H9 (cell line): ENCODE measurements around the gene JARID2. TPM values are rescaled to one million over a fixed set of nuclear protein-coding genes. Genes with fewer than 3 reads are reported as not detected.

Experiments
- DNase-seq: peaks from one replicate; pipeline ENCODE4 v3.0.0-alpha.2; 2017
- H2AFZ ChIP-seq: one replicate; pipeline ENCODE4 v1.6.1; 2013; ENCODE audit warnings: mild to moderate bottlenecking, low read length, control low read depth, moderate library complexity
- H2AK5ac ChIP-seq: 2 replicates; pipeline ENCODE4 v1.6.1; 2013; ENCODE audit warnings: low read length, control low read depth, mixed read lengths; ENCODE audit not compliant: insufficient read length
- H2BK120ac ChIP-seq: one replicate; pipeline ENCODE4 v1.6.1; 2013; ENCODE audit warnings: low read depth, mild to moderate bottlenecking, low read length, control low read depth, inconsistent platforms; ENCODE audit not compliant: poor library complexity, severe bottlenecking
- H2BK12ac ChIP-seq: 2 replicates; pipeline ENCODE4 v1.6.1; 2013; ENCODE audit warnings: low read length, control low read depth, mixed read lengths, low read depth; ENCODE audit not compliant: insufficient read length
- H2BK15ac ChIP-seq: 2 replicates; pipeline ENCODE4 v1.6.1; 2013; ENCODE audit warnings: low read depth, low read length, control low read depth
- H2BK20ac ChIP-seq: one replicate; pipeline ENCODE4 v1.6.1; 2013; ENCODE audit warnings: low read depth, mild to moderate bottlenecking, low read length, control low read depth, inconsistent platforms; ENCODE audit not compliant: poor library complexity, severe bottlenecking
- H2BK5ac ChIP-seq: 2 replicates; pipeline ENCODE4 v1.6.1; 2013; ENCODE audit warnings: low read length, control low read depth, mixed read lengths; ENCODE audit not compliant: insufficient read length
- H3K14ac ChIP-seq: 2 replicates; pipeline ENCODE4 v1.6.1; 2013; ENCODE audit warnings: low read length, control low read depth; ENCODE audit not compliant: insufficient read depth
- H3K18ac ChIP-seq: 2 replicates; pipeline ENCODE4 v1.6.1; 2013; ENCODE audit warnings: low read depth, mild to moderate bottlenecking, mixed read lengths, low read length, control low read depth; ENCODE audit not compliant: insufficient read length
- H3K23ac ChIP-seq: 2 replicates; pipeline ENCODE4 v1.6.1; 2013; ENCODE audit warnings: low read length, control low read depth, mixed read lengths, low read depth; ENCODE audit not compliant: insufficient read length
- H3K23me2 ChIP-seq: 2 replicates; pipeline ENCODE4 v1.6.1; 2013; ENCODE audit warnings: low read depth, mild to moderate bottlenecking, mixed read lengths, low read length, control low read depth; ENCODE audit not compliant: insufficient read length, poor library complexity, severe bottlenecking
- H3K27ac ChIP-seq: 2 replicates; pipeline ENCODE4 v1.5.1; 2013; ENCODE audit warnings: low read length, control low read depth, mixed read lengths, low read depth; ENCODE audit not compliant: insufficient read length
- H3K27me3 ChIP-seq: 2 replicates; pipeline ENCODE4 v1.6.1; 2013; ENCODE audit warnings: low read length, control low read depth, inconsistent platforms; ENCODE audit not compliant: insufficient read depth
- H3K4ac ChIP-seq: 2 replicates; pipeline ENCODE4 v1.6.1; 2013; ENCODE audit warnings: low read depth, mild to moderate bottlenecking, control low read depth, inconsistent platforms, low read length, moderate library complexity
- H3K4me1 ChIP-seq: 2 replicates; pipeline ENCODE4 v1.6.1; 2013; ENCODE audit warnings: low read length, control low read depth, inconsistent platforms; ENCODE audit not compliant: insufficient read depth
- H3K4me2 ChIP-seq: 2 replicates; pipeline ENCODE4 v1.6.1; 2013; ENCODE audit warnings: low read length, control low read depth, mixed read lengths; ENCODE audit not compliant: insufficient read length, insufficient read depth
- H3K56ac ChIP-seq: 2 replicates; pipeline ENCODE4 v1.6.1; 2013; ENCODE audit warnings: low read depth, mild to moderate bottlenecking, mixed read lengths, low read length, control low read depth; ENCODE audit not compliant: insufficient read length
- H3K79me1 ChIP-seq: 2 replicates; pipeline ENCODE4 v1.6.1; 2013; ENCODE audit warnings: low read depth, mild to moderate bottlenecking, moderate library complexity, low read length, control low read depth, inconsistent platforms; ENCODE audit not compliant: insufficient read depth, poor library complexity, severe bottlenecking
- H3K79me2 ChIP-seq: 2 replicates; pipeline ENCODE4 v1.6.1; 2013; ENCODE audit warnings: low read length, control low read depth, inconsistent platforms; ENCODE audit not compliant: insufficient read depth
- H3K9ac ChIP-seq: 2 replicates; pipeline ENCODE4 v1.6.1; 2013; ENCODE audit warnings: low read length, control low read depth, mixed read lengths; ENCODE audit not compliant: insufficient read length; ENCODE audit errors: extremely low read depth
- H3K9me3 ChIP-seq: one replicate; pipeline ENCODE4 v1.6.1; 2013; ENCODE audit warnings: low read depth, low read length, inconsistent platforms; ENCODE audit not compliant: control insufficient read depth
- H3T11ph ChIP-seq: one replicate; pipeline ENCODE4 v1.6.1; 2013; ENCODE audit warnings: mild to moderate bottlenecking, low read length, control low read depth, inconsistent platforms
- H4K20me1 ChIP-seq: one replicate; pipeline ENCODE4 v1.6.1; 2013; ENCODE audit not compliant: control insufficient read depth, insufficient read length, insufficient read depth
- H4K5ac ChIP-seq: 2 replicates; pipeline ENCODE4 v1.6.1; 2013; ENCODE audit warnings: low read depth, mild to moderate bottlenecking, mixed read lengths, low read length, control low read depth; ENCODE audit not compliant: insufficient read length
- H4K8ac ChIP-seq: replicated peaks from 2 replicates; pipeline ENCODE4 v1.6.1; 2013; ENCODE audit warnings: low read length, control low read depth, mixed read lengths, low read depth; ENCODE audit not compliant: insufficient read length
- H4K91ac ChIP-seq: 2 replicates; pipeline ENCODE4 v1.6.1; 2013; ENCODE audit warnings: low read depth, mild to moderate bottlenecking, moderate library complexity, mixed read lengths, low read length, control low read depth; ENCODE audit not compliant: insufficient read length
- H3K27ac Mint-ChIP-seq, 3 experiments: 2 replicates in 2 of 3; 3 replicates in 1 of 3; pipeline ENCODE4 v1.8.0; 2020 to 2021; ENCODE audit warnings: mixed read lengths in 3 of 3, mild to moderate bottlenecking in 1 of 3, moderate library complexity in 1 of 3
- H3K27me3 Mint-ChIP-seq: 2 replicates; pipeline ENCODE4 v1.8.0; 2021; ENCODE audit warnings: low read depth, mild to moderate bottlenecking, moderate library complexity, mixed read lengths
- H3K36me3 Mint-ChIP-seq, 3 experiments: 2 replicates in 2 of 3; 3 replicates in 1 of 3; pipeline ENCODE4 v1.8.0; 2020 to 2021; ENCODE audit warnings: low read depth in 3 of 3, mixed read lengths in 3 of 3; ENCODE audit not compliant: insufficient read depth in 1 of 3
- H3K4me1 Mint-ChIP-seq, 2 experiments: 2 replicates each; pipeline ENCODE4 v1.8.0; 2020; ENCODE audit warnings: mixed read lengths in 2 of 2
- H3K4me3 Mint-ChIP-seq, 2 experiments: 2 replicates in 1 of 2; 3 replicates in 1 of 2; pipeline ENCODE4 v1.8.0; 2020 to 2021; ENCODE audit warnings: mild to moderate bottlenecking in 2 of 2, mixed read lengths in 2 of 2, moderate library complexity in 1 of 2
- H3K9me3 Mint-ChIP-seq, 2 experiments: 2 replicates in 1 of 2; 3 replicates in 1 of 2; pipeline ENCODE4 v1.8.0; 2020; ENCODE audit warnings: mild to moderate bottlenecking in 2 of 2, mixed read lengths in 2 of 2, moderate library complexity in 1 of 2
- WGBS: extraction: QIAGEN DNeasy Blood & Tissue Kit; methylation state at CpG from one replicate; pipeline ENCODE4 v1.1.7; 2013; ENCODE audit warnings: missing lambda C conversion rate, low lambda C conversion rate, mixed read lengths; ENCODE audit not compliant: insufficient read length; ENCODE audit errors: extremely low coverage; 5-methylcytosine and 5-hydroxymethylcytosine counted together
- total RNA-seq: library from RNA; stranded (reverse); gene quantifications from 2 replicates; pipeline ENCODE4 v1.2.1, GENCODE V29; 2021
- TF ChIP-seq, protein P1 (sequence below): fragments of 200-600 bp; sonication (generic); conservative IDR thresholded peaks from 3 replicates; pipeline ENCODE4 v1.8.0; 2021; ENCODE audit warnings: antibody characterized with exemption, mild to moderate bottlenecking

JARID2 gene
- total RNA-seq, 1 experiment from 2014 or later = 174 TPM

DNA sequence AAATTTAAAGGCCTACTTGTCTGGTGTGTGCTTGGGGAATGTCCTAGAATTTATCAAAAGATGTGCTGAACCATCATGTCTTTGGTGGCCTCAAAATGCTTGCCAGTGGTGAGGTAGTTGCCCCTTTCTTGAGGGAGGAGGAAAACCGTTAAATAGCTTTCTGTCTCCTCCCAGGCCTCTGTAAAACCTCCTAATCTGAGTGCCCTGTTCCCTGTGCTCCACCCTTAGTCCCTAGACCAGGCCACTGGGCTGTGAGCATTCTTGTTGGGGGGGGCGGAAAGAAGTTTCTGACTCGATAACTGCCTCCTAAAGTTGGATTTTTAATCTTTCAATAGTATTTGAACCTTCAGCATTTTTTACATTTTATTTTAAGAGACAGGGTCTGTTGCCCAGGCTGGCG lies 23.1 kb downstream of the JARID2 start:
- Histone ChIP-seq H2BK12ac (no peak overlapping the region), H3K56ac (no peak overlapping the region), H4K5ac (no peak overlapping the region), H3K4ac (no peak overlapping the region), H3K27ac (peak overlapping the region; percentile 76), H4K20me1 (no peaks in the 10 kb centered on the region), H3K4me1 (peaks cover 36% of the 10 kb centered on the region), H3K23me2 (peaks cover 6% of the 10 kb centered on the region), H2AFZ (no peak overlapping the region), H3K79me1 (no peaks in the 10 kb centered on the region), H2AK5ac (no peak overlapping the region), H4K91ac (no peak overlapping the region), H4K8ac (no peak overlapping the region), H3K23ac (no peak overlapping the region), H2BK120ac (no peak overlapping the region), H3K4me2 (peak overlapping the region; percentile 83), H3K9me3 (no peaks in the 10 kb centered on the region), H3K79me2 (peaks cover 96% of the 10 kb centered on the region), H2BK15ac (no peak overlapping the region), H2BK5ac (no peak overlapping the region), H3K18ac (no peak overlapping the region), H3K14ac (no peak overlapping the region), H3K27me3 (no peaks in the 10 kb centered on the region), H2BK20ac (no peak overlapping the region), H3K9ac (no peak overlapping the region), H3T11ph (no peak overlapping the region)
- H3K4me1 Mint-ChIP-seq = peaks cover 85 to 90% of the 10 kb centered on the region in 2 experiments
- no peaks in the 10 kb centered on the region for H3K9me3 Mint-ChIP-seq
- H3K36me3 Mint-ChIP-seq = peaks cover 19 to 36% (median 31%) of the 10 kb centered on the region in 3 experiments
- peak overlapping the region; percentile 70 to 94 (median 89) for H3K27ac Mint-ChIP-seq
- DNase-seq = no peak
- TF ChIP-seq, protein P1, sequence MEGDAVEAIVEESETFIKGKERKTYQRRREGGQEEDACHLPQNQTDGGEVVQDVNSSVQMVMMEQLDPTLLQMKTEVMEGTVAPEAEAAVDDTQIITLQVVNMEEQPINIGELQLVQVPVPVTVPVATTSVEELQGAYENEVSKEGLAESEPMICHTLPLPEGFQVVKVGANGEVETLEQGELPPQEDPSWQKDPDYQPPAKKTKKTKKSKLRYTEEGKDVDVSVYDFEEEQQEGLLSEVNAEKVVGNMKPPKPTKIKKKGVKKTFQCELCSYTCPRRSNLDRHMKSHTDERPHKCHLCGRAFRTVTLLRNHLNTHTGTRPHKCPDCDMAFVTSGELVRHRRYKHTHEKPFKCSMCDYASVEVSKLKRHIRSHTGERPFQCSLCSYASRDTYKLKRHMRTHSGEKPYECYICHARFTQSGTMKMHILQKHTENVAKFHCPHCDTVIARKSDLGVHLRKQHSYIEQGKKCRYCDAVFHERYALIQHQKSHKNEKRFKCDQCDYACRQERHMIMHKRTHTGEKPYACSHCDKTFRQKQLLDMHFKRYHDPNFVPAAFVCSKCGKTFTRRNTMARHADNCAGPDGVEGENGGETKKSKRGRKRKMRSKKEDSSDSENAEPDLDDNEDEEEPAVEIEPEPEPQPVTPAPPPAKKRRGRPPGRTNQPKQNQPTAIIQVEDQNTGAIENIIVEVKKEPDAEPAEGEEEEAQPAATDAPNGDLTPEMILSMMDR = no peak
- WGBS = no CpG with 5 or more reads among the region's 4 CpGs
- peak overlapping the region; percentile 46 to 66 for H3K4me3 Mint-ChIP-seq
- H3K27me3 Mint-ChIP-seq = no peaks in the 10 kb centered on the region
